ENCODE data around the gene LAMTOR2. TPM values are rescaled to one million over a fixed set of nuclear protein-coding genes. Genes with fewer than 3 reads are reported as not detected.
A peak's percentile ranks its signal among the peaks of the same experiment; 100 is the strongest.

Gene LAMTOR2
- polyA plus RNA-seq, 1 donor from 2014 or later, result 81.3 TPM

DNA sequence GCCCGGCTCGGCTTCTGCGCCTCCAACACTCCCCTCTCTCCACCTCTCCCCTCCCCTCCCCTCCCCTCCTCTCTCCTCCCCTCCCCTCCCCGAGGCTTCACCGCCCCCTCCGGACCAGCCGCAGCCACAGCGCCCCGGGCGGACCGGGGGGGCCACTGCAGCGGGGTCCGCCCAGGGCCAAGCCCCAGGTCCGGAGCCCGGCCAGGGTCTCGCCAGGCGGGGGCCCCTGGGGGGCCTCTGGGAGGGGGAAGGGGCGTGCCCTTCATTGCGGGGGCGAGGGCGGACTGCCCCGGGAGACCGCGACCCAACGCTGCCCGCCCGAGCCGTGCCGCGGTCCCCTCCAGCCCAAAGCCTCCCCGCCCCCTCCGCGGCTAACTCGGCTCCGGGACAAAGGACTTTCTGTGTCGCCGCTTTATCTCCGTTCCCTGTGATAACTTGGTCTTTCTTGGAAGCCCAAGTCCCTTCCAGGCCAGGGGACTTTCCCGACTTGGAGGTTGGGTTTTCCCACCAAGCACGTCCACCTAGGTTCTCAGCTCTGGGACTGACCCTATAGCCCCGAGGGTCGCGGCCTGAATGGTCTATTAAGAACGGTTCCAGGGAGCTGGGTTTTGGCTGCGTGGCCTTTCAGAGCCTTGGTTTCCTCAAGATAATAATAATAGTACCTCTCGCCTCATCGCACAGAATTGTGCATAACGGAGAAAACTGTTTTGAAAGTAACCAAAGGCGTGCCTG is 648 bp upstream of the LAMTOR2 start, which contains the start of gene UBQLN4:
TSS of gene UBQLN4 (minus strand) at position 31 of the 732 bp plus-strand sequence. CDS start 97 bp downstream, outside the sequence.
- peak within 1 kb of the TSS; percentile 73 for H3K4me2 ChIP-seq (ENCODE audit: low read length)

DNA sequence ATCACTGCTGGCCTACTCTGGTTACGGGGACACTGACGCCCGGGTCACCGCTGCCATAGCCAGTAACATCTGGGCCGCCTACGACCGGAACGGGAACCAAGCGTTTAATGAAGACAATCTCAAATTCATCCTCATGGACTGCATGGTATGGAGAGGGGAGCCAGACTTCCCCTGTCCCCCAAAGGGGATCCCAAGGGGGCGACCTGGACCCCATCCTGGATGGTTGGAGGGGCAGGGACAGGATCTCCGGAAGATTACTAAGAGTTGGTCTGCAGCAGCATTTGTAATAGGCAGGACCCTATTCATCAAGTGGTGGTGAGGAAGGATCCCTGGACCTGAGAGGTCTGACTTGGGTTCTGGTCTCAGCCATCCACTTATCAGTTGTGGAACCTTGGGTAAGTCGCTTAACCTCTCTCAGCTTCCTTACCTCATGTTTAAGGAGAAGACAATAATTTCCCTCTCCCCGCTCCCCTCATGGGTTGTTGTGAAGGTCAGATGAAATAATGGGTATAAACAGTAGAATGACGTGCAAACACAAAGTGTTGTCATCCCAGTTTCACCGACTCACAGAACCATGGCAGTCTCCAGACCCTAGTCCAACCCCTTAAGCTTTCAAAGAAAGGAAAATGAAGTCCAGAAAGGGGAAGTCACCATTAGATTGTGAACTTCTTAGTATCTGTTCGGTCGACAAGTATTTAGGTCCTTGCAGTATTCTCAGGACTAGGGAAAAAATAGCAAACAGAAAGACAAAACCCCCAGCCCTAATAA is 883 bp downstream of the LAMTOR2 start:
- no peaks in the 10 kb centered on the region for H3K9me2 ChIP-seq (ENCODE audit: insufficient read depth, low read length)
- H3K4me3 ChIP-seq (ENCODE audit: low read length), result peak overlapping the region; percentile 82
- H3K27me3 ChIP-seq (ENCODE audit: insufficient read depth, low read depth, low read length), result no peaks in the 10 kb centered on the region
- TF ChIP-seq, protein P1, sequence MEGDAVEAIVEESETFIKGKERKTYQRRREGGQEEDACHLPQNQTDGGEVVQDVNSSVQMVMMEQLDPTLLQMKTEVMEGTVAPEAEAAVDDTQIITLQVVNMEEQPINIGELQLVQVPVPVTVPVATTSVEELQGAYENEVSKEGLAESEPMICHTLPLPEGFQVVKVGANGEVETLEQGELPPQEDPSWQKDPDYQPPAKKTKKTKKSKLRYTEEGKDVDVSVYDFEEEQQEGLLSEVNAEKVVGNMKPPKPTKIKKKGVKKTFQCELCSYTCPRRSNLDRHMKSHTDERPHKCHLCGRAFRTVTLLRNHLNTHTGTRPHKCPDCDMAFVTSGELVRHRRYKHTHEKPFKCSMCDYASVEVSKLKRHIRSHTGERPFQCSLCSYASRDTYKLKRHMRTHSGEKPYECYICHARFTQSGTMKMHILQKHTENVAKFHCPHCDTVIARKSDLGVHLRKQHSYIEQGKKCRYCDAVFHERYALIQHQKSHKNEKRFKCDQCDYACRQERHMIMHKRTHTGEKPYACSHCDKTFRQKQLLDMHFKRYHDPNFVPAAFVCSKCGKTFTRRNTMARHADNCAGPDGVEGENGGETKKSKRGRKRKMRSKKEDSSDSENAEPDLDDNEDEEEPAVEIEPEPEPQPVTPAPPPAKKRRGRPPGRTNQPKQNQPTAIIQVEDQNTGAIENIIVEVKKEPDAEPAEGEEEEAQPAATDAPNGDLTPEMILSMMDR (IDR thresholded peaks at IDR 0.05; ENCODE audit: poor library complexity, severe bottlenecking), result no peak
- TF ChIP-seq TAF1 (IDR thresholded peaks at IDR 0.05; ENCODE audit: low read depth) (no peak), RAD21 (conservative IDR thresholded peaks at IDR 0.05) (no peak)
- TF ChIP-seq, protein P2, sequence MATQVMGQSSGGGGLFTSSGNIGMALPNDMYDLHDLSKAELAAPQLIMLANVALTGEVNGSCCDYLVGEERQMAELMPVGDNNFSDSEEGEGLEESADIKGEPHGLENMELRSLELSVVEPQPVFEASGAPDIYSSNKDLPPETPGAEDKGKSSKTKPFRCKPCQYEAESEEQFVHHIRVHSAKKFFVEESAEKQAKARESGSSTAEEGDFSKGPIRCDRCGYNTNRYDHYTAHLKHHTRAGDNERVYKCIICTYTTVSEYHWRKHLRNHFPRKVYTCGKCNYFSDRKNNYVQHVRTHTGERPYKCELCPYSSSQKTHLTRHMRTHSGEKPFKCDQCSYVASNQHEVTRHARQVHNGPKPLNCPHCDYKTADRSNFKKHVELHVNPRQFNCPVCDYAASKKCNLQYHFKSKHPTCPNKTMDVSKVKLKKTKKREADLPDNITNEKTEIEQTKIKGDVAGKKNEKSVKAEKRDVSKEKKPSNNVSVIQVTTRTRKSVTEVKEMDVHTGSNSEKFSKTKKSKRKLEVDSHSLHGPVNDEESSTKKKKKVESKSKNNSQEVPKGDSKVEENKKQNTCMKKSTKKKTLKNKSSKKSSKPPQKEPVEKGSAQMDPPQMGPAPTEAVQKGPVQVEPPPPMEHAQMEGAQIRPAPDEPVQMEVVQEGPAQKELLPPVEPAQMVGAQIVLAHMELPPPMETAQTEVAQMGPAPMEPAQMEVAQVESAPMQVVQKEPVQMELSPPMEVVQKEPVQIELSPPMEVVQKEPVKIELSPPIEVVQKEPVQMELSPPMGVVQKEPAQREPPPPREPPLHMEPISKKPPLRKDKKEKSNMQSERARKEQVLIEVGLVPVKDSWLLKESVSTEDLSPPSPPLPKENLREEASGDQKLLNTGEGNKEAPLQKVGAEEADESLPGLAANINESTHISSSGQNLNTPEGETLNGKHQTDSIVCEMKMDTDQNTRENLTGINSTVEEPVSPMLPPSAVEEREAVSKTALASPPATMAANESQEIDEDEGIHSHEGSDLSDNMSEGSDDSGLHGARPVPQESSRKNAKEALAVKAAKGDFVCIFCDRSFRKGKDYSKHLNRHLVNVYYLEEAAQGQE (IDR thresholded peaks at IDR 0.05; ENCODE audit: borderline replicate concordance), result no peak
- no peaks in the 10 kb centered on the region for H3K36me3 ChIP-seq (ENCODE audit: insufficient read depth, low read length)
- H4K20me1 ChIP-seq (ENCODE audit: insufficient read depth), result no peaks in the 10 kb centered on the region
- peaks cover 25% of the 10 kb centered on the region for H3K79me2 ChIP-seq (replicated peaks; ENCODE audit: insufficient read depth, low read length)
- peak overlapping the region; percentile 76 for H3K4me2 ChIP-seq (ENCODE audit: low read length)
- H3F3A ChIP-seq (ENCODE audit: insufficient read depth, low read length, poor library complexity, severe bottlenecking), result peaks cover 3% of the 10 kb centered on the region
- peak overlapping the region; percentile 63 for H2AFZ ChIP-seq (ENCODE audit: low read depth, low read length)
- peak overlapping the region; percentile 96 for H3K9ac ChIP-seq (ENCODE audit: low read length)
- peak overlapping the region; percentile 94 for H3K27ac ChIP-seq (ENCODE audit: low read length)
- H3K9me3 ChIP-seq (ENCODE audit: low read length), result no peaks in the 10 kb centered on the region

More for the DNA sequence above, 648 bp upstream of the LAMTOR2 start, which contains the start of gene UBQLN4:
- Histone ChIP-seq H4K20me1 (ENCODE audit: insufficient read depth) (no peaks in the 10 kb centered on the region), H3K79me2 (replicated peaks; ENCODE audit: insufficient read depth, low read length) (peaks cover 25% of the 10 kb centered on the region), H3K27me3 (ENCODE audit: insufficient read depth, low read depth, low read length) (no peaks in the 10 kb centered on the region), H3K36me3 (ENCODE audit: insufficient read depth, low read length) (no peaks in the 10 kb centered on the region), H3K9ac (ENCODE audit: low read length) (peak within 1 kb of the TSS; percentile 96), H3F3A (ENCODE audit: insufficient read depth, low read length, poor library complexity, severe bottlenecking) (peaks cover 3% of the 10 kb centered on the region), H3K4me3 (ENCODE audit: low read length) (peak within 1 kb of the TSS; percentile 91), H3K9me2 (ENCODE audit: insufficient read depth, low read length) (no peaks in the 10 kb centered on the region), H2AFZ (ENCODE audit: low read depth, low read length) (peak within 1 kb of the TSS; percentile 76), H3K9me3 (ENCODE audit: low read length) (no peaks in the 10 kb centered on the region), H3K27ac (ENCODE audit: low read length) (peak within 1 kb of the TSS; percentile 94)
- TF ChIP-seq RAD21 (conservative IDR thresholded peaks at IDR 0.05), result no peak
- peak; percentile 1 for TF ChIP-seq EP300 (conservative IDR thresholded peaks at IDR 0.05; ENCODE audit: poor library complexity, severe bottlenecking)
- peak; percentile 44 for TF ChIP-seq TAF1 (IDR thresholded peaks at IDR 0.05; ENCODE audit: low read depth)
- TF ChIP-seq, protein P1 (IDR thresholded peaks at IDR 0.05; ENCODE audit: poor library complexity, severe bottlenecking), result peak; percentile 52
- TF ChIP-seq, protein P2 (IDR thresholded peaks at IDR 0.05; ENCODE audit: borderline replicate concordance), result no peak
- no peak for TF ChIP-seq SMC3 (conservative IDR thresholded peaks at IDR 0.05; ENCODE audit: poor library complexity)
